Liver (tissue), 2 donors: ENCODE results near the gene ADORA2A.

Experiments
- GABPA ChIP-seq, 2 donors: IDR thresholded peaks in 1 of 2; conservative IDR thresholded peaks in 1 of 2; 2 replicates each; pipeline ENCODE4 v1.6.1; 2016; ENCODE audit warnings: antibody characterized with exemption in 2 of 2, mild to moderate bottlenecking in 1 of 2, moderate library complexity in 1 of 2
- SP1 ChIP-seq: IDR thresholded peaks from 2 replicates; pipeline ENCODE4 v1.6.1; 2018; ENCODE audit warnings: antibody characterized with exemption, mild to moderate bottlenecking
- TAF1 ChIP-seq: conservative IDR thresholded peaks from 2 replicates; pipeline ENCODE4 v1.6.1; 2016; ENCODE audit warnings: antibody characterized with exemption, mild to moderate bottlenecking
- donor health status: healthy.

DNA sequence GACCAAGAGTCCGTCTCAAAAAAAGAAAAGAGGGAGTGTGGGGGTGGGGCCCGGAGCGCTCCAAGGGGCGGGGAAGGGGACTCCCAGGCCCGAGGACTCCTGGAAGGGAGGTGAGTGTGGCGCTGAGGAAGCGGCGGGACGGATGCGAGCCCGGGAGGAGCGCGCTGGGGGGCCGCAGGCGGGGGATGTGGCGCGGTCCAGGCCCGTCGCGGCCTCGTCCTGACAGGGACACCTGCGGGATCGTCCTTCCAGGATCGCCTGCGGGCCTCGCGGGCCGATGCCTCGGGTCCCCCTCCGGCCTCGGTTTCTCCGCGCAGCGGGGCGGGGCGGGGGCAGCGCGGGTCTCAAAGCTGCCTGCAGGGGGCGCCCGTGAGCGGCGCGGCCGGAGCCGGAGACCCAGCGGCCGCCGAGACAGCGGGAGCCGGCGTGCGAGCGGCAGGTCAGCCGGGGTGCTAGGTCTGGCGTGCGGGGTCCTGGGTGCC is 3.8 kb upstream of the ADORA2A start:
- TF ChIP-seq SP1 (no peak), GABPA (IDR thresholded peaks at IDR 0.05 in 1 of 2, conservative IDR thresholded peaks at IDR 0.05 in 1 of 2) (no peak), TAF1 (no peak)
